Neural progenitor cell (in vitro differentiated cells): ENCODE results near the gene GGT5.

Experiments
- EZH2 ChIP-seq: fragments of 200-600 bp; sonication (generic); IDR thresholded peaks from 2 replicates; pipeline ENCODE4 v1.6.1; 2017; ENCODE audit warnings: antibody characterized with exemption, mild to moderate bottlenecking, moderate library complexity
- EZH2phosphoT487 ChIP-seq: fragments of 200-600 bp; sonication (generic); IDR thresholded peaks from 2 replicates; pipeline ENCODE4 v1.6.1; 2017; ENCODE audit warnings: antibody characterized with exemption
- TF ChIP-seq, protein P1 (sequence below): fragments of 200-600 bp; sonication (generic); IDR thresholded peaks from 2 replicates; pipeline ENCODE4 v1.5.1; 2017; ENCODE audit warnings: antibody characterized with exemption, mild to moderate bottlenecking

GRCh38 chr22:24235315-24235714 is 9.6 kb downstream of the GGT5 start:
- TF ChIP-seq, protein P1, sequence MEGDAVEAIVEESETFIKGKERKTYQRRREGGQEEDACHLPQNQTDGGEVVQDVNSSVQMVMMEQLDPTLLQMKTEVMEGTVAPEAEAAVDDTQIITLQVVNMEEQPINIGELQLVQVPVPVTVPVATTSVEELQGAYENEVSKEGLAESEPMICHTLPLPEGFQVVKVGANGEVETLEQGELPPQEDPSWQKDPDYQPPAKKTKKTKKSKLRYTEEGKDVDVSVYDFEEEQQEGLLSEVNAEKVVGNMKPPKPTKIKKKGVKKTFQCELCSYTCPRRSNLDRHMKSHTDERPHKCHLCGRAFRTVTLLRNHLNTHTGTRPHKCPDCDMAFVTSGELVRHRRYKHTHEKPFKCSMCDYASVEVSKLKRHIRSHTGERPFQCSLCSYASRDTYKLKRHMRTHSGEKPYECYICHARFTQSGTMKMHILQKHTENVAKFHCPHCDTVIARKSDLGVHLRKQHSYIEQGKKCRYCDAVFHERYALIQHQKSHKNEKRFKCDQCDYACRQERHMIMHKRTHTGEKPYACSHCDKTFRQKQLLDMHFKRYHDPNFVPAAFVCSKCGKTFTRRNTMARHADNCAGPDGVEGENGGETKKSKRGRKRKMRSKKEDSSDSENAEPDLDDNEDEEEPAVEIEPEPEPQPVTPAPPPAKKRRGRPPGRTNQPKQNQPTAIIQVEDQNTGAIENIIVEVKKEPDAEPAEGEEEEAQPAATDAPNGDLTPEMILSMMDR: no peak
- TF ChIP-seq EZH2 (no peak), EZH2phosphoT487 (no peak)
